WTC11 (cell line): ENCODE data around the gene PGAP2. TPM values are rescaled to one million over a fixed set of nuclear protein-coding genes. Genes with fewer than 3 reads are reported as not detected.

Experiments
- ETV6 ChIP-seq: sonication (generic); formaldehyde crosslinking; IDR thresholded peaks from 2 replicates; pipeline ENCODE4 v1.8.1; 2022; ENCODE audit warnings: mild to moderate bottlenecking, missing genetic modification reagents
- GTF2I ChIP-seq: fragments of 250-450 bp; sonication (Bioruptor Pico); conservative IDR thresholded peaks from 2 replicates; pipeline ENCODE4 v1.4.0; 2021; ENCODE audit warnings: mild to moderate bottlenecking
- NFE2L1 ChIP-seq: sonication (generic); formaldehyde crosslinking; IDR thresholded peaks from 2 replicates; pipeline ENCODE4 v1.8.1; 2023; ENCODE audit warnings: missing genetic modification reagents
- NR2C2 ChIP-seq: sonication (generic); formaldehyde crosslinking; IDR thresholded peaks from 2 replicates; pipeline ENCODE4 v1.8.0; 2022; ENCODE audit warnings: mild to moderate bottlenecking, missing genetic modification reagents
- RELA ChIP-seq: sonication (generic); formaldehyde crosslinking; IDR thresholded peaks from 2 replicates; pipeline ENCODE4 v1.8.1; 2022; ENCODE audit warnings: missing genetic modification reagents, mild to moderate bottlenecking, borderline replicate concordance
- TEAD4 ChIP-seq: sonication (generic); formaldehyde crosslinking; IDR thresholded peaks from 2 replicates; pipeline ENCODE4 v1.8.0; 2022; ENCODE audit warnings: mild to moderate bottlenecking, missing genetic modification reagents
- ZNF396 ChIP-seq: fragments of 250-450 bp; sonication (Bioruptor Pico); IDR thresholded peaks from 2 replicates; pipeline ENCODE4 v1.8.0; 2021; ENCODE audit warnings: mild to moderate bottlenecking, moderate library complexity, borderline replicate concordance
- ZNF671 ChIP-seq: fragments of 250-450 bp; sonication (Bioruptor Pico); IDR thresholded peaks from 2 replicates; pipeline ENCODE4 v1.8.0; 2021; ENCODE audit warnings: mild to moderate bottlenecking
- total RNA-seq: library from RNA; stranded (reverse); gene quantifications from 3 replicates; pipeline ENCODE4 v1.2.3, GENCODE V29; 2021
- TF ChIP-seq, protein P1 (sequence below): sonication (generic); formaldehyde crosslinking; IDR thresholded peaks from 2 replicates; pipeline ENCODE4 v1.8.1; 2023; ENCODE audit warnings: mild to moderate bottlenecking, missing genetic modification reagents, moderate library complexity
- TF ChIP-seq, protein P2 (sequence below): sonication (generic); formaldehyde crosslinking; IDR thresholded peaks from 2 replicates; pipeline ENCODE4 v1.8.1; 2023; ENCODE audit warnings: mild to moderate bottlenecking, missing genetic modification reagents, borderline replicate concordance
- TF ChIP-seq, protein P3 (sequence below): sonication (generic); formaldehyde crosslinking; IDR thresholded peaks from 2 replicates; pipeline ENCODE4 v1.8.0; 2022; ENCODE audit warnings: missing genetic modification reagents
- TF ChIP-seq, protein P4 (sequence below): sonication (generic); formaldehyde crosslinking; conservative IDR thresholded peaks from 2 replicates; pipeline ENCODE4 v1.8.1; 2022; ENCODE audit warnings: mild to moderate bottlenecking, missing genetic modification reagents
- TF ChIP-seq, protein P5 (sequence below): sonication (generic); formaldehyde crosslinking; IDR thresholded peaks from 2 replicates; pipeline ENCODE4 v1.8.1; 2022; ENCODE audit warnings: low read depth, missing genetic modification reagents, borderline replicate concordance
- TF ChIP-seq, protein P6 (sequence below): sonication (generic); formaldehyde crosslinking; IDR thresholded peaks from 2 replicates; pipeline ENCODE4 v1.8.0; 2022; ENCODE audit warnings: mild to moderate bottlenecking, missing genetic modification reagents
- TF ChIP-seq, protein P7 (sequence below): sonication (generic); formaldehyde crosslinking; IDR thresholded peaks from 2 replicates; pipeline ENCODE4 v1.8.1; 2022; ENCODE audit warnings: low read depth, mild to moderate bottlenecking, moderate library complexity, missing genetic modification reagents, borderline replicate concordance
- TF ChIP-seq, protein P8 (sequence below): fragments of 250-450 bp; sonication (Bioruptor Pico); IDR thresholded peaks from 2 replicates; pipeline ENCODE4 v1.9.0; 2021; ENCODE audit warnings: mild to moderate bottlenecking
- TF ChIP-seq, protein P9 (sequence below): fragments of 250-450 bp; sonication (Bioruptor Pico); IDR thresholded peaks from 2 replicates; pipeline ENCODE4 v1.8.0; 2021; ENCODE audit warnings: mild to moderate bottlenecking
- TF ChIP-seq, protein P10 (sequence below): sonication (generic); formaldehyde crosslinking; IDR thresholded peaks from 2 replicates; pipeline ENCODE4 v1.8.1; 2022; ENCODE audit warnings: mild to moderate bottlenecking, missing genetic modification reagents, moderate library complexity, borderline replicate concordance

PGAP2 gene
- total RNA-seq, 1 experiment from 2014 or later: 43.0 TPM

DNA sequence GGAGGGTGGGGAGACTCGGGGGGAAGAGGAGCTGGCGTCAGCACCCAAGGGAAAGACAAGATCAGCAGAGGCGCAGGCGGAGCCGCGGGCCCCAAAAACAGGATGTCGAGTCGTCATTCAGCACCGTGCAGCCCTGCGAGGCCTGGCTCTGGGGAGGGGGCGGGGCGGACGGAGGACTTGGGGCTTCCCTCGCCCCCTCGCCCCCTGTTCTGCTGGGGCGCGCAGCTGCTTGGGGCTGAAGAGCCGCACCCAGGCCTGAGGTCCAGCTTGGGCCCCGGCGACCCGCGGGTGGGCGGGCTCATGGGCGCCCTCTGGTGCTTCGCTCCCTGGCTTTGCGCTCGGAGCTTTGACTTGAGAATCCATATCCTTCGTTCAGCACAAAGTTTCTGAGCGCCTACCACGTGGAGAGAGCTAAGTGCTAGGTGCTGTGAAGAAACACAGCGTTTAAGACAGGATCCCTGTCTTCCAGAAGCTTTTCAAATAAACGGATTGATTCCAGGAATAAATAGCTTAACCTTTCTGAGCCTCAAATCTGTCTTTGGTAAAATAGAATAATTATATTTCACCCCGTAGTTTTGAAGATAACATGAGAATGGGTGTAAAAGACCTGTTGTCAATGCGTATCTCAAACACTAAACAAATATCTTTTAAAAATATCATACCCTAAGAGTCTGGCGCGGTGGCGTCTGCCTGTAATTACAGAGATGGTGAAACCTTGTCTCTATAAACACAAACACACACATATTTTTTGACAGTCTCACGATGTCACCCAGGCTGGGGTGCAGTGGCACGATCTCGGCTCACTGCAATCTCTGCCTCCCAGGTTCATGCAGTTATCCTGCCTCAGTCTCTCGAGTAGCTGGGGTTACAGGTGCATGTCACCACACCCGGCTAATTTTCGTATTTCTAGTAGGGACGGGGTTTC is 33.3 kb downstream of the PGAP2 start (continued):
- TF ChIP-seq, protein P1, sequence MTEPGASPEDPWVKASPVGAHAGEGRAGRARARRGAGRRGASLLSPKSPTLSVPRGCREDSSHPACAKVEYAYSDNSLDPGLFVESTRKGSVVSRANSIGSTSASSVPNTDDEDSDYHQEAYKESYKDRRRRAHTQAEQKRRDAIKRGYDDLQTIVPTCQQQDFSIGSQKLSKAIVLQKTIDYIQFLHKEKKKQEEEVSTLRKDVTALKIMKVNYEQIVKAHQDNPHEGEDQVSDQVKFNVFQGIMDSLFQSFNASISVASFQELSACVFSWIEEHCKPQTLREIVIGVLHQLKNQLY (CRISPR knock-in tag): no peak
- TF ChIP-seq, protein P2, sequence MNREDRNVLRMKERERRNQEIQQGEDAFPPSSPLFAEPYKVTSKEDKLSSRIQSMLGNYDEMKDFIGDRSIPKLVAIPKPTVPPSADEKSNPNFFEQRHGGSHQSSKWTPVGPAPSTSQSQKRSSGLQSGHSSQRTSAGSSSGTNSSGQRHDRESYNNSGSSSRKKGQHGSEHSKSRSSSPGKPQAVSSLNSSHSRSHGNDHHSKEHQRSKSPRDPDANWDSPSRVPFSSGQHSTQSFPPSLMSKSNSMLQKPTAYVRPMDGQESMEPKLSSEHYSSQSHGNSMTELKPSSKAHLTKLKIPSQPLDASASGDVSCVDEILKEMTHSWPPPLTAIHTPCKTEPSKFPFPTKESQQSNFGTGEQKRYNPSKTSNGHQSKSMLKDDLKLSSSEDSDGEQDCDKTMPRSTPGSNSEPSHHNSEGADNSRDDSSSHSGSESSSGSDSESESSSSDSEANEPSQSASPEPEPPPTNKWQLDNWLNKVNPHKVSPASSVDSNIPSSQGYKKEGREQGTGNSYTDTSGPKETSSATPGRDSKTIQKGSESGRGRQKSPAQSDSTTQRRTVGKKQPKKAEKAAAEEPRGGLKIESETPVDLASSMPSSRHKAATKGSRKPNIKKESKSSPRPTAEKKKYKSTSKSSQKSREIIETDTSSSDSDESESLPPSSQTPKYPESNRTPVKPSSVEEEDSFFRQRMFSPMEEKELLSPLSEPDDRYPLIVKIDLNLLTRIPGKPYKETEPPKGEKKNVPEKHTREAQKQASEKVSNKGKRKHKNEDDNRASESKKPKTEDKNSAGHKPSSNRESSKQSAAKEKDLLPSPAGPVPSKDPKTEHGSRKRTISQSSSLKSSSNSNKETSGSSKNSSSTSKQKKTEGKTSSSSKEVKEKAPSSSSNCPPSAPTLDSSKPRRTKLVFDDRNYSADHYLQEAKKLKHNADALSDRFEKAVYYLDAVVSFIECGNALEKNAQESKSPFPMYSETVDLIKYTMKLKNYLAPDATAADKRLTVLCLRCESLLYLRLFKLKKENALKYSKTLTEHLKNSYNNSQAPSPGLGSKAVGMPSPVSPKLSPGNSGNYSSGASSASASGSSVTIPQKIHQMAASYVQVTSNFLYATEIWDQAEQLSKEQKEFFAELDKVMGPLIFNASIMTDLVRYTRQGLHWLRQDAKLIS (CRISPR knock-in tag): no peak
- no peak for TF ChIP-seq RELA (CRISPR knock-in tag)
- TF ChIP-seq, protein P3, sequence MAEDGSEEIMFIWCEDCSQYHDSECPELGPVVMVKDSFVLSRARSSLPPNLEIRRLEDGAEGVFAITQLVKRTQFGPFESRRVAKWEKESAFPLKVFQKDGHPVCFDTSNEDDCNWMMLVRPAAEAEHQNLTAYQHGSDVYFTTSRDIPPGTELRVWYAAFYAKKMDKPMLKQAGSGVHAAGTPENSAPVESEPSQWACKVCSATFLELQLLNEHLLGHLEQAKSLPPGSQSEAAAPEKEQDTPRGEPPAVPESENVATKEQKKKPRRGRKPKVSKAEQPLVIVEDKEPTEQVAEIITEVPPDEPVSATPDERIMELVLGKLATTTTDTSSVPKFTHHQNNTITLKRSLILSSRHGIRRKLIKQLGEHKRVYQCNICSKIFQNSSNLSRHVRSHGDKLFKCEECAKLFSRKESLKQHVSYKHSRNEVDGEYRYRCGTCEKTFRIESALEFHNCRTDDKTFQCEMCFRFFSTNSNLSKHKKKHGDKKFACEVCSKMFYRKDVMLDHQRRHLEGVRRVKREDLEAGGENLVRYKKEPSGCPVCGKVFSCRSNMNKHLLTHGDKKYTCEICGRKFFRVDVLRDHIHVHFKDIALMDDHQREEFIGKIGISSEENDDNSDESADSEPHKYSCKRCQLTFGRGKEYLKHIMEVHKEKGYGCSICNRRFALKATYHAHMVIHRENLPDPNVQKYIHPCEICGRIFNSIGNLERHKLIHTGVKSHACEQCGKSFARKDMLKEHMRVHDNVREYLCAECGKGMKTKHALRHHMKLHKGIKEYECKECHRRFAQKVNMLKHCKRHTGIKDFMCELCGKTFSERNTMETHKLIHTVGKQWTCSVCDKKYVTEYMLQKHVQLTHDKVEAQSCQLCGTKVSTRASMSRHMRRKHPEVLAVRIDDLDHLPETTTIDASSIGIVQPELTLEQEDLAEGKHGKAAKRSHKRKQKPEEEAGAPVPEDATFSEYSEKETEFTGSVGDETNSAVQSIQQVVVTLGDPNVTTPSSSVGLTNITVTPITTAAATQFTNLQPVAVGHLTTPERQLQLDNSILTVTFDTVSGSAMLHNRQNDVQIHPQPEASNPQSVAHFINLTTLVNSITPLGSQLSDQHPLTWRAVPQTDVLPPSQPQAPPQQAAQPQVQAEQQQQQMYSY: no peak
- TF ChIP-seq ZNF396 (CRISPR knock-in tag): no peak
- no peak for TF ChIP-seq NR2C2 (CRISPR knock-in tag)
- TF ChIP-seq, protein P4, sequence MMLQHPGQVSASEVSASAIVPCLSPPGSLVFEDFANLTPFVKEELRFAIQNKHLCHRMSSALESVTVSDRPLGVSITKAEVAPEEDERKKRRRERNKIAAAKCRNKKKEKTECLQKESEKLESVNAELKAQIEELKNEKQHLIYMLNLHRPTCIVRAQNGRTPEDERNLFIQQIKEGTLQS (CRISPR knock-in tag): no peak
- no peak for TF ChIP-seq TEAD4 (CRISPR knock-in tag)
- TF ChIP-seq, protein P5, sequence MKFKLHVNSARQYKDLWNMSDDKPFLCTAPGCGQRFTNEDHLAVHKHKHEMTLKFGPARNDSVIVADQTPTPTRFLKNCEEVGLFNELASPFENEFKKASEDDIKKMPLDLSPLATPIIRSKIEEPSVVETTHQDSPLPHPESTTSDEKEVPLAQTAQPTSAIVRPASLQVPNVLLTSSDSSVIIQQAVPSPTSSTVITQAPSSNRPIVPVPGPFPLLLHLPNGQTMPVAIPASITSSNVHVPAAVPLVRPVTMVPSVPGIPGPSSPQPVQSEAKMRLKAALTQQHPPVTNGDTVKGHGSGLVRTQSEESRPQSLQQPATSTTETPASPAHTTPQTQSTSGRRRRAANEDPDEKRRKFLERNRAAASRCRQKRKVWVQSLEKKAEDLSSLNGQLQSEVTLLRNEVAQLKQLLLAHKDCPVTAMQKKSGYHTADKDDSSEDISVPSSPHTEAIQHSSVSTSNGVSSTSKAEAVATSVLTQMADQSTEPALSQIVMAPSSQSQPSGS (CRISPR knock-in tag): no peak
- TF ChIP-seq, protein P6, sequence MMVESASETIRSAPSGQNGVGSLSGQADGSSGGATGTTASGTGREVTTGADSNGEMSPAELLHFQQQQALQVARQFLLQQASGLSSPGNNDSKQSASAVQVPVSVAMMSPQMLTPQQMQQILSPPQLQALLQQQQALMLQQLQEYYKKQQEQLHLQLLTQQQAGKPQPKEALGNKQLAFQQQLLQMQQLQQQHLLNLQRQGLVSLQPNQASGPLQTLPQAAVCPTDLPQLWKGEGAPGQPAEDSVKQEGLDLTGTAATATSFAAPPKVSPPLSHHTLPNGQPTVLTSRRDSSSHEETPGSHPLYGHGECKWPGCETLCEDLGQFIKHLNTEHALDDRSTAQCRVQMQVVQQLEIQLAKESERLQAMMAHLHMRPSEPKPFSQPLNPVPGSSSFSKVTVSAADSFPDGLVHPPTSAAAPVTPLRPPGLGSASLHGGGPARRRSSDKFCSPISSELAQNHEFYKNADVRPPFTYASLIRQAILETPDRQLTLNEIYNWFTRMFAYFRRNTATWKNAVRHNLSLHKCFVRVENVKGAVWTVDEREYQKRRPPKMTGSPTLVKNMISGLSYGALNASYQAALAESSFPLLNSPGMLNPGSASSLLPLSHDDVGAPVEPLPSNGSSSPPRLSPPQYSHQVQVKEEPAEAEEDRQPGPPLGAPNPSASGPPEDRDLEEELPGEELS (CRISPR knock-in tag): peak; percentile 82
- TF ChIP-seq, protein P7, sequence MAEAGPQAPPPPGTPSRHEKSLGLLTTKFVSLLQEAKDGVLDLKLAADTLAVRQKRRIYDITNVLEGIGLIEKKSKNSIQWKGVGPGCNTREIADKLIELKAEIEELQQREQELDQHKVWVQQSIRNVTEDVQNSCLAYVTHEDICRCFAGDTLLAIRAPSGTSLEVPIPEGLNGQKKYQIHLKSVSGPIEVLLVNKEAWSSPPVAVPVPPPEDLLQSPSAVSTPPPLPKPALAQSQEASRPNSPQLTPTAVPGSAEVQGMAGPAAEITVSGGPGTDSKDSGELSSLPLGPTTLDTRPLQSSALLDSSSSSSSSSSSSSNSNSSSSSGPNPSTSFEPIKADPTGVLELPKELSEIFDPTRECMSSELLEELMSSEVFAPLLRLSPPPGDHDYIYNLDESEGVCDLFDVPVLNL (CRISPR knock-in tag): no peak
- TF ChIP-seq, protein P8, sequence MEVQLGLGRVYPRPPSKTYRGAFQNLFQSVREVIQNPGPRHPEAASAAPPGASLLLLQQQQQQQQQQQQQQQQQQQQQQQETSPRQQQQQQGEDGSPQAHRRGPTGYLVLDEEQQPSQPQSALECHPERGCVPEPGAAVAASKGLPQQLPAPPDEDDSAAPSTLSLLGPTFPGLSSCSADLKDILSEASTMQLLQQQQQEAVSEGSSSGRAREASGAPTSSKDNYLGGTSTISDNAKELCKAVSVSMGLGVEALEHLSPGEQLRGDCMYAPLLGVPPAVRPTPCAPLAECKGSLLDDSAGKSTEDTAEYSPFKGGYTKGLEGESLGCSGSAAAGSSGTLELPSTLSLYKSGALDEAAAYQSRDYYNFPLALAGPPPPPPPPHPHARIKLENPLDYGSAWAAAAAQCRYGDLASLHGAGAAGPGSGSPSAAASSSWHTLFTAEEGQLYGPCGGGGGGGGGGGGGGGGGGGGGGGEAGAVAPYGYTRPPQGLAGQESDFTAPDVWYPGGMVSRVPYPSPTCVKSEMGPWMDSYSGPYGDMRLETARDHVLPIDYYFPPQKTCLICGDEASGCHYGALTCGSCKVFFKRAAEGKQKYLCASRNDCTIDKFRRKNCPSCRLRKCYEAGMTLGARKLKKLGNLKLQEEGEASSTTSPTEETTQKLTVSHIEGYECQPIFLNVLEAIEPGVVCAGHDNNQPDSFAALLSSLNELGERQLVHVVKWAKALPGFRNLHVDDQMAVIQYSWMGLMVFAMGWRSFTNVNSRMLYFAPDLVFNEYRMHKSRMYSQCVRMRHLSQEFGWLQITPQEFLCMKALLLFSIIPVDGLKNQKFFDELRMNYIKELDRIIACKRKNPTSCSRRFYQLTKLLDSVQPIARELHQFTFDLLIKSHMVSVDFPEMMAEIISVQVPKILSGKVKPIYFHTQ (CRISPR knock-in tag): no peak
- 0 out of 2 replicates have a peak, but pooled peaks have one; percentile 16 for TF ChIP-seq NFE2L1 (CRISPR knock-in tag)
- no peak for TF ChIP-seq ZNF671 (CRISPR knock-in tag)
- TF ChIP-seq, protein P9, sequence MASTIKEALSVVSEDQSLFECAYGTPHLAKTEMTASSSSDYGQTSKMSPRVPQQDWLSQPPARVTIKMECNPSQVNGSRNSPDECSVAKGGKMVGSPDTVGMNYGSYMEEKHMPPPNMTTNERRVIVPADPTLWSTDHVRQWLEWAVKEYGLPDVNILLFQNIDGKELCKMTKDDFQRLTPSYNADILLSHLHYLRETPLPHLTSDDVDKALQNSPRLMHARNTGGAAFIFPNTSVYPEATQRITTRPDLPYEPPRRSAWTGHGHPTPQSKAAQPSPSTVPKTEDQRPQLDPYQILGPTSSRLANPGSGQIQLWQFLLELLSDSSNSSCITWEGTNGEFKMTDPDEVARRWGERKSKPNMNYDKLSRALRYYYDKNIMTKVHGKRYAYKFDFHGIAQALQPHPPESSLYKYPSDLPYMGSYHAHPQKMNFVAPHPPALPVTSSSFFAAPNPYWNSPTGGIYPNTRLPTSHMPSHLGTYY: no peak
- TF ChIP-seq ETV6 (CRISPR knock-in tag): peak; percentile 92
- TF ChIP-seq GTF2I (CRISPR knock-in tag): no peak
- TF ChIP-seq, protein P10, sequence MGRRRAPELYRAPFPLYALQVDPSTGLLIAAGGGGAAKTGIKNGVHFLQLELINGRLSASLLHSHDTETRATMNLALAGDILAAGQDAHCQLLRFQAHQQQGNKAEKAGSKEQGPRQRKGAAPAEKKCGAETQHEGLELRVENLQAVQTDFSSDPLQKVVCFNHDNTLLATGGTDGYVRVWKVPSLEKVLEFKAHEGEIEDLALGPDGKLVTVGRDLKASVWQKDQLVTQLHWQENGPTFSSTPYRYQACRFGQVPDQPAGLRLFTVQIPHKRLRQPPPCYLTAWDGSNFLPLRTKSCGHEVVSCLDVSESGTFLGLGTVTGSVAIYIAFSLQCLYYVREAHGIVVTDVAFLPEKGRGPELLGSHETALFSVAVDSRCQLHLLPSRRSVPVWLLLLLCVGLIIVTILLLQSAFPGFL (CRISPR knock-in tag): no peak
